Dermis blood vessel endothelial cell (primary cell): ENCODE results near the gene DCDC2. TPM values are rescaled to one million over a fixed set of nuclear protein-coding genes. Genes with fewer than 3 reads are reported as not detected.
"Not testable (repeated sequence)": the region's sequence is repeated elsewhere in the genome, so short reads cannot be mapped to it uniquely, and the experiment has no call there.

Source experiments
- DNase-seq: peaks from one replicate; pipeline ENCODE4 v3.0.0; 2010
- total RNA-seq: library from RNA; depleted of rRNA; stranded (reverse); fragments of >200 nt; gene quantifications from 2 replicates; pipeline ENCODE4 v1.2.3, GENCODE V29; 2014

DCDC2 gene
- total RNA-seq, 1 donor from 2014 or later, result 1.5 TPM

DNA sequence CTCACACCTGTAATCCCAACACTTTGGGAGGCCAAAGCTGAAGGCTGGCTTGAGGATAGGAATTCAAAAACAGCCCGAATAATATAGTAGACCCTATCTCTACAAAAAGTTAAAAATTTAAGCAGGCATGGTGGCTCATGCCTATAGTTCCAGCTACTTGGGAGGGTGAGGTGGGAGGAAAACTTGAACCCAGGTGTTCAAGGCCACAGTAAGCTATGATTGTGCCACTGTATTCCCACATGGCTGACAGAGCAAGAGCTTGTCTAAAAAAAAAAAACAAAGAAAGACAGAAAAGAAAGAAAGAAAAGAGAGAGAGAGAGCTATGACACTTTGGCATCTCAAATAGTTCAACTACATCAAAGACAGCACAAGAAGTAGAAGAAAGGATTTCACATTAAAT lies 33.2 kb downstream of the DCDC2 start:
- no peak for DNase-seq

- DNase-seq, result no peak
Observed at GRCh38 chr6:24323632-24324337, 34.1 kb downstream of the DCDC2 start.

DNA sequence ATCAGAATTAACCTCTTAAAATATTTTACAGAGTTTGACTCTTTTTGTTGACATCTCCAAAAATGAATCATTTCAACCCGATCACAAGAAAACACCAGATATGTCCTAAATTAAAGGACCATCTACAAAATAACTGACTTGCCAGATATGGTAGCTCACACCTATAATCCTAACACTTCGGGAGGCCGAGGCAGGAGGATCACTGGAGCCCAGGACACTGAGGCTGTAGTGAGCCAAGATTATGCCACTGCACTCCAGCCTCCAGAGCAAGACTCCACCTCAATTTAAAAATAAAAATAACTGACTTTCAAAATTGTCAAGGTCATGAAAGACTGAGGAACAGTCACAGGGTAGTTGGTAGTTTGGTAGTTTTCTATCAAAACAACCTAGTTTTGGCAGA lies 34.9 kb downstream of the DCDC2 start:
- DNase-seq, result no peak

- DNase-seq, result not testable (repeated sequence)
Observed at GRCh38 chr6:24322446-24322845, 35.4 kb downstream of the DCDC2 start.

GRCh38 chr6:24321538-24322162 lies 36.2 kb downstream of the DCDC2 start:
- DNase-seq, result no peak

- peak; percentile 25 for DNase-seq
Observed at GRCh38 chr6:24313251-24314141, 44.4 kb downstream of the DCDC2 start.

- not testable (repeated sequence) for DNase-seq
Observed at GRCh38 chr6:24311775-24312174, 46.1 kb downstream of the DCDC2 start.

DNA sequence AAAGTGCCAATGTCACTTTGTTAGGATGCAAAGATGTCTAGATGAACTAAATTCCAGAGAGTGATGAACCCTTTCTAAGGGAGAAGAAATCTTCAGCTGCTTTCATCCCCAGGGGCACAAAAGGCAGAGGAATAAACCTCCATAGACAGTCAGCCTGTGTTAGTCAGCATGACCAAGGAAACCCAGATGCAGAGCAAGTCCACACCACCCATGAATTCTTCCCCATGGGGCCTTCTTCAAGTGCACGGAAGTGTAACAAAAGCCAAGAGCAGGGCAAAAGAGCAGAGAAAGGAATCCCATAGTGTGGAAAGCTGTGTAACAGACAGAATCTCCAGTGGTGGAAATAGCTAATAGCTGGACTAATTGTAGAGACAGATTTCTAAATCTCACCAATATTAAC lies 50.0 kb downstream of the DCDC2 start:
- DNase-seq, result no peak

DNA sequence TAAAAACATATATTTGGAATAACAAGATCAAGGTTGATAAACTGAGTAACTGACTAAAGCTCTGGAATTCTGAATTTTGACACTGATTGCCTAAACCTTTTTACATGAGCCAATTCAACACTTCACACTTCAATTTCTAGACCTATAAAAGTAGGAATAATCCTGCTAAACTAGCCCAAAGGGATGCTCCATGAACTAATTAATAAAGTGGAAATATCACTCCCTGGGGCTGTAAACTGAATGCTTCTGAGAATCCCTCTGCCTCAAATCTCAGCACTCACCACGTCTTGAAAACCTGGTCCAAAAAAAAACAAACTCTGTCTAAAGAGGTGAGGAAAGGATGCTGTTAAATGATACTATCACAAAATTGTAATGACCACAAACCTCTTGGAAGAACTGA lies 50.9 kb downstream of the DCDC2 start:
- no peak for DNase-seq

DNA sequence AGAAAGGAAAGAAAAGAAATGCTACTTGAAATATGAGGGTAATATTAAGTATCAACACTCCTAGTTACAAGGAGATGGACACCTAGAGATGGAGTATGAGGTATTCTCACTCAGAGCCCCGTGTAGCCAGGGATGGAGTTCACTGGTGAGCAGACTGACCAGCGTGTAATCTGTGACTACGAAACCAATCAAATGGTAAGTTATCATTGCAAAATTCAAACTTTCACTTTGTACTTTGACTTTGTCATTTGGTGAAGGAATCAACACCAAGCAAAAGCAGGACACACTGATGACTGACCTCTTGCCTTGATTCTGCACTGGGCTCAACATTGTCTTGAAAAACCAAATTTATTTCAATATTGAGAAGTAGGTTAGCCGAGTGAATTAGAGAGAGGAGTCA lies 51.8 kb downstream of the DCDC2 start:
- no peak for DNase-seq

- no peak for DNase-seq
Observed at GRCh38 chr6:24296944-24297343, 60.9 kb downstream of the DCDC2 start.

DNA sequence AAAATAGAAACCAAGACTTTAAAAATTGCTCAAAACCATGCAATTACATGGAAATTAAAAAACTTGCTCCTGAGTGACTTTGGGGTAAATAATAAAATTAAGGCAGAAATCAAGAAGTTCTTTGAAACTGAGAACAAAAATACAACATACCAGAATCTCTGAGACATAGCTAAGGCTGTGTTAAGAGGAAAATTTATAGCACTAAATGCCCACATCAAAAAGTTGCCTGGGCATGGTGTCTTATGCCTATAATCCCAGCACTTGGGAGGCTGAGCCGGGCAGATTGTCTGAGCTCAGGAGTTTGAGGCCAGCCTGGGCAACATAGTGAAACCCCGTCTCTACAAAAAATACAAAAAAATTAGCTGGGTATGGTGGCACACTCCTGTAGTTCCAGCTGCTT lies 64.0 kb downstream of the DCDC2 start:
- DNase-seq, result not testable (repeated sequence)

GRCh38 chr6:24287239-24287638 lies 70.6 kb downstream of the DCDC2 start:
- no peak for DNase-seq

DNA sequence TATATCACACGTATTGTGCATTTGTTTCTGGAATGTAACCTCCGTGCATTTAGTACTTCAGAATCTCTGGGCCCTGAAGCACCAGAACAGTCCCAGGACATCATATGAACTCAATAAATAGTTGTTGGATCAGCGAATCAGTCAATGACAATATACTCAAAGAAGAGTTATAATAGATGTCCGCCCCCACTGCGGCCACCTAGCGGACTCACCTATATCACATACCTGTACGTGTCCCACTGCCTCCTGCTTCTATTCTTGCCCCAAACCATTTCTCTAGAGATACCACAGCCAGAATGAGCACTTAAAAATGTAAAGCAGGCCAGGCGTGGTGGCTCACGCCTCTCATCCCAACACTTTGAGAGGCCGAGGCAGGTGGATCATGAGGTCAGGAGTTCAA lies 73.9 kb downstream of the DCDC2 start:
- no peak for DNase-seq

- peak; percentile 87 for DNase-seq
Observed at GRCh38 chr6:24283043-24283985, 74.5 kb downstream of the DCDC2 start.

GRCh38 chr6:24274441-24275083 lies 83.3 kb downstream of the DCDC2 start:
- DNase-seq, result peak; percentile 33

GRCh38 chr6:24273096-24273870 lies 84.6 kb downstream of the DCDC2 start:
- no peak for DNase-seq

DNA sequence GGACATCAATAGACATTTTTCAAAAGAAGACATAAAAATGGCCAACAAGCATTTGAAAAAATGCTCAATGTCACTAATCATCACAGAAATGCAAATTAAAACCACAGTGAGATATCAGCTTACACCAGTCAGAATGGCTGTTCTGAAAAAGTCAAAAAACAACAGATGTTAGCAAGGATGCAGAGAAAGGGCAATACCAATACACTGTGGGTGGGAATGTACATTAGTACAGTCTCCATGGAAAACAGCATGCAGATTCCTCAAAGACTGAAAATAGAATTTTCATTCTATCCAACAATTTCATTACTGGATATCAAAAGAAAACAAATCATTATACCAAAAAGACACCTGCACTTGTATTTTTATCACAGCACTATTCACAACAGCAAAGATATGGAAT lies 85.3 kb downstream of the DCDC2 start:
- DNase-seq, result no peak

- no peak for DNase-seq
Observed at GRCh38 chr6:24272148-24272547, 85.7 kb downstream of the DCDC2 start.

DNA sequence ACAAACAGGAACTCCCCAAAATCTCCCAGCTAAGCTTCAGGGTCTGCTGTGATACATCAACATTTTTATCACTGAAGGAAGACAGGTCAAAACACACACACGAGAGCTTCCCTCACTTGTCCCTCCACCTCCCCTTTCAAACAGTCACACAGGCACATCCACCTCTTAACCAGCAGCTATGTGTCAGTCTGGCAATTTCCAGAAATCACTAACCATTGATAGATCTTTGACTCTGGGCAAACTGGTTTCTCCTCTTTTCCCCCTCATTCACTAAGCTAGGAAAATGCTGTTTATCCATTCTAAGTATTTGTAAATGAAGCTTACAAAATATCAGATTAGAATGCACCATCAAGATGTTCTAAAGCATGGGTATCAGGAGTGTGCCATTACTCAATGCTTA lies 87.8 kb downstream of the DCDC2 start:
- DNase-seq, result no peak

DNA sequence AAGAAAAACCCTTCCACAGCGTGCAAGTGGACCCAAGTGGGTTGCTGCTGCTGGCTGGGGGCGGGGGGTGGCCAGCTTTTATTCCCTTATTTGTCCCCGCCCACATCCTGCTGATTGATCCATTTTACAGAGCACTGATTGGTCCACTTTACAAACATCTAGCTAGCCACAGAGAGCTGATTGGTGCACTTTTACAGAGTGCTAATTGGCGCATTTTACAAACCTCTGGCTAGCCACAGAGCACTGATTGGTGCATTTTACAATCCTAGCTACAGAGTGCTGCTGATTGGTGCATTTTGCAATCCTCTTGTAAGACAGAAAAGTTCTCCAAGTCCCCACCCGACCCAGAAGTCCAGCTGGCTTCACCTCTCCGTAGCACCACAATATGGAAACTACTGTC lies 99.6 kb downstream of the DCDC2 start:
- not testable (repeated sequence) for DNase-seq
